HEK293 (cell line): ENCODE results near the gene ABHD14A.
A peak's percentile ranks its signal among the peaks of the same experiment; 100 is the strongest.

Experiments
- CTCF ChIA-PET: fragments of 350-600 bp; formaldehyde crosslinking; extraction: SDS; loops from one replicate; lab custom pipeline; 2021; ENCODE audit warnings: antibody characterized with exemption; lab: Yijun Ruan, JAX
- POLR2A ChIA-PET: fragments of 300-600 bp; formaldehyde crosslinking; extraction: SDS; loops from one replicate; lab custom pipeline; 2020; ENCODE audit warnings: antibody characterized with exemption, inconsistent platforms; lab: Yijun Ruan, JAX
- H3K27ac ChIP-seq: fragments of 200-500 bp; sonication (Bioruptor generic); 2 replicates; pipeline ENCODE4 v1.5.1; 2014; ENCODE audit warnings: low read depth, low read length, control low read depth, inconsistent platforms; ENCODE audit errors: extremely low read depth
- H3K36me3 ChIP-seq, 2 experiments: fragments of 200-500 bp in 1 of 2; sonication (Bioruptor generic) in 1 of 2; 1 replicate in 1 of 2; 2 replicates in 1 of 2; pipeline ENCODE4 v1.5.1; 2014 to 2017; ENCODE audit warnings: inconsistent platforms in 2 of 2, low read length in 2 of 2; ENCODE audit not compliant: control insufficient read depth in 2 of 2, insufficient read depth in 1 of 2
- H3K4me1 ChIP-seq: fragments of 200-500 bp; sonication (Bioruptor generic); 2 replicates; pipeline ENCODE4 v1.5.1; 2014; ENCODE audit warnings: mild to moderate bottlenecking, low read length, inconsistent platforms; ENCODE audit not compliant: control insufficient read depth, insufficient read depth
- H3K4me3 ChIP-seq: 2 replicates; pipeline ENCODE4 v1.5.1; 2011; ENCODE audit warnings: low read depth, mild to moderate bottlenecking, control low read depth, low read length, moderate library complexity
- H3K9me3 ChIP-seq: fragments of 200-500 bp; sonication (Bioruptor generic); 2 replicates; pipeline ENCODE4 v1.5.1; 2014; ENCODE audit warnings: low read depth, low read length, inconsistent platforms; ENCODE audit not compliant: control insufficient read depth, insufficient read depth
- EGR2 ChIP-seq: fragments of 450-650 bp; formaldehyde crosslinking; IDR thresholded peaks from 2 replicates; pipeline ENCODE4 v1.5.1; 2016; ENCODE audit warnings: low read depth, missing biosample characterization, missing genetic modification characterization
- KLF7 ChIP-seq: fragments of 450-650 bp; formaldehyde crosslinking; IDR thresholded peaks from 2 replicates; pipeline ENCODE4 v1.5.1; 2016; ENCODE audit warnings: missing biosample characterization, missing genetic modification characterization, borderline replicate concordance
- KLF8 ChIP-seq: fragments of 450-650 bp; formaldehyde crosslinking; IDR thresholded peaks from 2 replicates; pipeline ENCODE4 v1.5.1; 2016; ENCODE audit warnings: missing biosample characterization, missing genetic modification characterization
- SCRT1 ChIP-seq: fragments of 450-650 bp; formaldehyde crosslinking; IDR thresholded peaks from 2 replicates; pipeline ENCODE4 v1.5.1; 2016; ENCODE audit warnings: missing biosample characterization, missing genetic modification characterization, borderline replicate concordance
- SCRT2 ChIP-seq: fragments of 450-650 bp; formaldehyde crosslinking; IDR thresholded peaks from 2 replicates; pipeline ENCODE4 v1.5.1; 2016; ENCODE audit warnings: missing biosample characterization, missing genetic modification characterization
- ZBTB17 ChIP-seq: fragments of 450-650 bp; formaldehyde crosslinking; IDR thresholded peaks from 2 replicates; pipeline ENCODE4 v1.5.1; 2016; ENCODE audit warnings: missing biosample characterization, missing genetic modification characterization
- ZFHX2 ChIP-seq: fragments of 450-650 bp; formaldehyde crosslinking; conservative IDR thresholded peaks from 2 replicates; pipeline ENCODE4 v1.5.1; 2016; ENCODE audit warnings: missing biosample characterization, missing genetic modification characterization
- ZFP69B ChIP-seq: fragments of 450-650 bp; formaldehyde crosslinking; IDR thresholded peaks from 2 replicates; pipeline ENCODE4 v1.5.1; 2016; ENCODE audit warnings: missing biosample characterization, missing genetic modification characterization
- ZNF132 ChIP-seq: fragments of 450-650 bp; formaldehyde crosslinking; IDR thresholded peaks from 2 replicates; pipeline ENCODE4 v1.5.1; 2017; ENCODE audit warnings: missing biosample characterization, missing genetic modification characterization, borderline replicate concordance
- ZNF16 ChIP-seq: fragments of 450-650 bp; formaldehyde crosslinking; IDR thresholded peaks from 2 replicates; pipeline ENCODE4 v1.5.1; 2016; ENCODE audit warnings: low read depth, missing biosample characterization, missing genetic modification characterization
- ZNF354C ChIP-seq: fragments of 450-650 bp; formaldehyde crosslinking; IDR thresholded peaks from 2 replicates; pipeline ENCODE4 v1.5.1; 2016; ENCODE audit warnings: missing biosample characterization, missing genetic modification characterization, low read depth, borderline replicate concordance
- ZNF426 ChIP-seq: fragments of 450-650 bp; formaldehyde crosslinking; IDR thresholded peaks from 2 replicates; pipeline ENCODE4 v1.5.1; 2017; ENCODE audit warnings: missing biosample characterization, missing genetic modification characterization, mild to moderate bottlenecking, inconsistent platforms, moderate library complexity
- ZNF48 ChIP-seq: fragments of 450-650 bp; formaldehyde crosslinking; IDR thresholded peaks from 2 replicates; pipeline ENCODE4 v1.5.1; 2016; ENCODE audit warnings: missing biosample characterization, missing genetic modification characterization
- ZNF488 ChIP-seq: fragments of 450-650 bp; formaldehyde crosslinking; IDR thresholded peaks from 2 replicates; pipeline ENCODE4 v1.5.1; 2016; ENCODE audit warnings: missing biosample characterization, missing genetic modification characterization
- ZNF654 ChIP-seq: fragments of 450-650 bp; formaldehyde crosslinking; IDR thresholded peaks from 2 replicates; pipeline ENCODE4 v1.5.1; 2016; ENCODE audit warnings: low read depth, missing biosample characterization, missing genetic modification characterization
- ZNF692 ChIP-seq: fragments of 450-650 bp; formaldehyde crosslinking; IDR thresholded peaks from 2 replicates; pipeline ENCODE4 v1.5.1; 2016; ENCODE audit warnings: missing biosample characterization, missing genetic modification characterization
- ZNF768 ChIP-seq: fragments of 450-650 bp; formaldehyde crosslinking; IDR thresholded peaks from 2 replicates; pipeline ENCODE4 v1.5.1; 2018; ENCODE audit warnings: missing biosample characterization, mild to moderate bottlenecking, missing genetic modification characterization
- ZSCAN30 ChIP-seq: fragments of 450-650 bp; IDR thresholded peaks from 2 replicates; pipeline ENCODE4 v1.5.1; 2018; ENCODE audit warnings: missing biosample characterization, mild to moderate bottlenecking, missing genetic modification characterization, moderate library complexity

Gene ABHD14A

GRCh38 chr3:51971350-51971749 is 3.5 kb upstream of the ABHD14A start (continued):
- TF ChIP-seq ZNF132 (tag by site-specific recombination) = no peak
- TF ChIP-seq ZFP69B (tag by site-specific recombination) = no peak
- no peak for TF ChIP-seq ZNF354C (tag by site-specific recombination)

- Histone ChIP-seq H3K4me1 (no peaks in the 10 kb centered on the region), H3K4me3 (peak overlapping the region; percentile 44), H3K36me3 (peaks cover 0 to 7% of the 10 kb centered on the region in 2 experiments; a peak in 1 of 3 replicates), H3K9me3 (no peaks in the 10 kb centered on the region)
- CTCF ChIA-PET = interaction anchor here (0.6 to 3.2 kb wide), 14 partner anchors 9 to 585 kb away, joined by 3 to 38 read pairs (median 3); partner anchors contain the start of genes ACY1, PARP3 and RRP9
- peak; percentile 52 for TF ChIP-seq ZFHX2 (tag by site-specific recombination)
- no peak for TF ChIP-seq ZNF16 (tag by site-specific recombination)
- peak; percentile 91 for TF ChIP-seq SCRT2 (tag by site-specific recombination)
- TF ChIP-seq ZNF426 (tag by site-specific recombination) = no peak
- no peak for TF ChIP-seq ZNF654 (tag by site-specific recombination)
- no peak for TF ChIP-seq KLF7 (tag by site-specific recombination)
- TF ChIP-seq ZFP69B (tag by site-specific recombination) = no peak
- no peak for TF ChIP-seq ZNF692 (tag by site-specific recombination)
- TF ChIP-seq KLF8 (tag by site-specific recombination) = no peak
- 0 out of 2 replicates have a peak, but pooled peaks have one; percentile 1 for TF ChIP-seq ZSCAN30 (tag by site-specific recombination)
- peak; percentile 39; the same call in 1 of the 2 replicates for TF ChIP-seq EGR2 (tag by site-specific recombination)
- 0 out of 2 replicates have a peak, but pooled peaks have one; percentile 24 for TF ChIP-seq ZBTB17
- TF ChIP-seq SCRT1 (tag by site-specific recombination) = peak; percentile 96
- no peak for TF ChIP-seq ZNF132 (tag by site-specific recombination)
- no peak for TF ChIP-seq ZNF488 (tag by site-specific recombination)
- TF ChIP-seq ZNF48 (tag by site-specific recombination) = no peak
- TF ChIP-seq, all 188 proteins: peak for 6
- POLR2A ChIA-PET = interaction anchor here (0.8 to 3.4 kb wide), 6 partner anchors 8 to 180 kb away, joined by 3 to 22 read pairs (median 7); partner anchors contain the start of genes ACY1, DUSP7, POC1A and RPL29
- no peak overlapping the region; the same call in 1 of the 2 replicates for H3K27ac ChIP-seq
Measured at GRCh38 chr3:51974277-51974962, 444 bp upstream of the ABHD14A start.

- no peaks in the 10 kb centered on the region for H3K4me1 ChIP-seq
- ChIA-PET POLR2A (interaction anchor here (1.6 kb wide), 1 partner anchor 17 kb away, joined by 4 read pairs; no protein-coding TSS in a partner anchor), CTCF (interaction anchor here (3.2 kb wide), 1 partner anchor 33 kb away, joined by 22 read pairs; the partner anchor contains the start of gene PARP3)
- H3K27ac ChIP-seq = no peak overlapping the region
- peaks cover 0 to 14% of the 10 kb centered on the region in 2 experiments; a peak in 1 of 3 replicates for H3K36me3 ChIP-seq
- no peaks in the 10 kb centered on the region for H3K9me3 ChIP-seq
- TF ChIP-seq ZNF768 (tag by site-specific recombination) (no peak), ZFHX2 (tag by site-specific recombination) (0 out of 2 replicates have a peak, but pooled peaks have one; percentile 7)
- no peak overlapping the region for H3K4me3 ChIP-seq
Measured at GRCh38 chr3:51975852-51976549, 1.1 kb downstream of the ABHD14A start.
